ENCODE data around the gene ACTA2.

The ACTA2 gene

DNA sequence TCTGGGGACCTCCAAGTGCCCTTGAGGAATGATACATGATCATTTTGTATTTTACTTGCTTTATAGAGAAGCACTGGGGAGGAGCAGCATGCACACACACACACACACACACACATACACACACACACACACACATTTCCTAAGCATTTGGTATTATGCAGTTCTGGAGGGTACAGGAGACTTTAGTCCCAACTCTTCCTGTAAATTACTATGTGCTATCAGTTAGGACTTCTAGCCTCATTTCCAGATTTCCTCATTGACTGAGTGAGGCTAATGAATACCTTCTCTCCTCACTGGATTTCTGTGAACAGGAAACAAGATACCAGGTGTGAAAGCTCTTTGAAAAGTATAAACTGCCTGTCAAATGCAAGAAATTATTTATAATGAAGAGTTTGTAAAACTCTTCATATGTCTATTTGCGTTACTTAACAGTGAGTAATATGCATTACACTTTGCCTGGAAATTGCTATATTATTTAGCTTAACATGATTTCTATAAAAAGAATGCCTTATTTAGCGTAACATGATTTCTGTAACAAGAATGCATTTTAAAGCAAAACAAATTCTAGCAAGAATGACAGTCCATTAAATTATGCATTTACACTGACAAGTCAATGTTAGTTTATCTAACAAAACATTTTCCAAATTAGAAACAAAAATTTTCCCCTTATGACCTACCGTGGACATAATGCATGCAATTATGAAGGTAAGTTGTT is 34.2 kb downstream of the ACTA2 start:
- no peak for DNase-seq

DNA sequence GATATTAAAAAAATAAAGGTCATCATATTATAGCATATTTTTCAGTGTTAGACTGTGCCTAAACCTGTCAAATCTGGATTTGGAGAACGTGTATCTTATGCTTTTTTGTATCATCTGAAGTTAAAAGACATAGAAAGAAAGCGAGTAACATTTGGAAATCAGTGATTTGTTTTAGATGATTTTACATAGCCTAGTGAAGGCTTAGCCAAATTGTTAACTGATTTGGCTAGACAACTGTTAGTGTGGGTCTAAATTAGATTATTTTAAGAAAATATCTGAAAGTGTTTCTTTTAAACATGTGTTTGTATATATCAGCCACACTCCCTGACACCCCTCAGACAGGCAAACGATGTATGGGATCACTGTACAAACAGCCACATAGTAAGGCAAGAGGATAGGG is 35.6 kb downstream of the ACTA2 start:
- no peak for DNase-seq

DNA sequence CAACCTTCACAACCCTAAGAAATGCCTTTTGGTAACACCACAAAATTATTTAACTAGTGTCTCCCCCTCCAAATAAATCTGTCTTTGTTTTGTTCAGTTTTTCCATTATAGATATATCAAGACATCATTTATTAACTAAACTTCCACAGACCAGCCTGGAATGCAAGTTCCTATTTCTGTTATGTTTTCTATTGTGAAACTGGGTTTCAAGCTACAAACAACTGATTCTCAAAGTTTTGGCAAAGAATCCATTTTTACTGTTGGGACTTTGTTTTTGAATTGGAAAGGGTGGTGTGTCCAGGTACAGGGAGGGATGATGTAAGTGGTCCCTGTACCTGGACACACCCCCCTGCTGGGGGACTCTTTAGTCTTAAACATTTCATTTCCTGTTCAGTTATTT is 36.3 kb downstream of the ACTA2 start:
- no peak for DNase-seq

DNA sequence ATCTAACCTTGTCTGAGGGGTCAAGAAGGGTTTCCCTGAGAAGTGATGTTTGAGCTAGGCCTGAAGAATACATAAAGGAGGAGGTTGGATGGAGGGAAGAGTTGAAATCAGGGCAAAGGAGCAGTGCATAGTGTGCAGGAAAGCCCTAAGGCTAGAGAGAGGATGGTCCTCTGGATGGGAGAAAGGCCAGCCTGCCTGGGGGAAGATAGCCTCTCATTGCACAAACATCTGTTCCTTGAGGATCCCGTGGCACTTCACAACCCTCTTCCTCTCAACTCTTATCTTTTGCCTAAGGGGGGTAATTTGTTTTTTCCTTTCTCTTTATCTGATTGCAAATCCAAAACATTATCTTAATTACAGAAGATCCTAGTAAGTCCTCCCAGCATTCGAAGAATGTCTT is 36.8 kb downstream of the ACTA2 start:
- DNase-seq: no peak

DNA sequence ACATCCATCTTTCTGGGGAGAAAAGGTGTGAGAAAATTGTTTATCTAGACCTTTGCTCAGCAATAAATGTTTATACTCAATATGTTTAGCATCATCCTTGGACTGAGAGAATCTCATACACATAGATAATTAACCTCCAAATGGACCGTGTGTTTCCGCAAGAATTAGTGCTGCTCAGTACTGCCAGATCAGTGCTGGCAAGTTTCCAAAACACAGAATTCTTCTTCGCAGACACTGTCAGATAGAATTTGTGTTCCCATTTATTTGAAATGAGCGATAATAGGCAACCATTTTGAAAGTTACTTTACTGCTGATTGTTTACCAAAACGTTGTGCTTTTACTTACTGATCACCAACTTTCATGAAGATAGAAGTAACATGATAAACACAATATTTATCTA is 38.8 kb downstream of the ACTA2 start:
- DNase-seq: no peak

DNA sequence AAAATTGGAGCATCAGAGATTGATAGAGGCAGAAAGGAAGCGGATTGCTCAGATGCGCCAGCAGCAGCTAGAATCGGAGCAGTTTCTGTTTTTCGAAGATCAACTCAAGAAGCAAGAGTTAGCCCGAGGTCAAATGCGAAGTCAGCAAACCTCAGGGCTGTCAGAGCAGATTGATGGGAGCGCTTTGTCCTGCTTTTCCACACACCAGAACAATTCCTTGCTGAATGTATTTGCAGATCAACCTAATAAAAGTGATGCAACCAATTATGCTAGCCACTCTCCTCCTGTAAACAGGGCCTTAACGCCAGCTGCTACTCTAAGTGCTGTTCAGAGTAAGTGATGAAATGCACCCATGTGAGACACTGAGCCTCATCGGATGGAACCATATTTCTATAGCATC is 39.4 kb downstream of the ACTA2 start:
- no peak for DNase-seq

DNA sequence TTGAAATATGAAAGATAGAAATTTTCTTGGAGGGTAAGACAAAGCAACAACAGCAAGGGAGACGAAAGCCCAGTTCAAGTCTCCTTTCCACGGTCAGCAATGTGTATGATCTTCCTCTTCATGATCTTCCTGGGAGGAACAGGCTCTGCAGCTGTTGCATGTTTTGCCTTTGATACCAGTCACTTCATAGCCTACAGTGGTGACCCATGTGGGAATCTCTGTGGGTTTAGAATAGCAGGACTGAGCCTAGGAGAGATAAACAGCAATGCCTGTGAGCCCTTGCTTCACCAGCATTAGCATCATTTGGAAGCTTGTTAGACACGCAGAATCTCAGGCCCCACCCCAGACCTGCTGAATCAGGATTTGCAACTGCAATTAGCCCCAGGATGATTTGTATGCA is 40.7 kb downstream of the ACTA2 start:
- DNase-seq: no peak

DNA sequence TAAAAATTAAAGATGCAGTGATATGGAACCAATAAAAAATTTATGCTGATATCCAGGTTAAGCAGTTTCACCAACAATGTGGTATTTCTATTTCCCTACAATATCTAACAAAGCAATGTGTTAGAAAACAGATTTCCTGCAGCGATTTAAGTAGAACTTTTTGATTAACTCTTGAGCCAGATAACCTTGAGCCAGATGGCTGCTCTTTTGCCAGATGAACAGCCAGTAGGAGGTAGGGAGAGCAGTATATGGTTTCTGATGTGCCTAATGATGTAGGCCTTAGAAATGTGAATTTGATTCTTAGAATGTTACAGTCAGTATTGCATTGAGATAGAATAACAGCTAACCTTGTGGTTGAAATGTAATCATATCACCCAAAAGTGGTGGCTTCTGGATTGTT is 41.5 kb downstream of the ACTA2 start:
- DNase-seq: no peak

DNA sequence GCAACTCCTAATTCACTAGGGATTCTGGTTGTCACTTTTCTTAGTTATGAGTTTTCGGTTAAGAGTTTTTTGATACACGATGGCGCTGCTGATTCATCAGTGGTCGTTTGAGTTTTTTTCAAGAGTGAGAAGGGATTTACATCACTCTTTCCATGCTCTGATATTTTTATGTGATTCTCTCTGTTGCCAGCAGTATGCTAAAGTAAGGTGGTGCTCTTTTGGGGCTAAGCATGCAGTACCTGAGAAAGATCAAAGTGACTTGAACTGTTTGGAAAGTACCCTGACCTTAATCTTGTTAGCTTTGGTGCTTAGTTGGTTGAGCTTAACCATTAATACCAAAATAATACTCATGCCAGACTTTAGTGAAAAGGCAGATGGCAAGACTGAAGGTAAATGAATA is 44.4 kb downstream of the ACTA2 start:
- no peak for DNase-seq

DNA sequence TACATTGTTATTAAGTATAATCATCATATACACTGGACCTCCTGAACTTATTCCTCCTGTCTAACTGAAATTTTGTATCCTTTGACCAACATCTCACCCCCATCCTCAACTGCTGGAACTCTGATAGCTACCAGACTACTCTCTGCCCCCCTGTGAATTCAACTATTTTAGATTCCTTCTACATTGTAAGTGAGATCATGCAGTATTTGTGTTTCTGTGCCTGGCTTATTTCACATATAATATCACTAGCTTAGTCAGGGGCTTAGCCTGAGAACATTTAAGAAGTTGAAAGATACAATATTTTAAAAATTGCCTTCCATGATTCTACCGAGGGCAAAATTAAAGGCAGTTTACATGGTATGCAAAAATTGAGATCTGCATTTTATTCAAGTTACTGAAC is 45.7 kb downstream of the ACTA2 start:
- no peak for DNase-seq

DNA sequence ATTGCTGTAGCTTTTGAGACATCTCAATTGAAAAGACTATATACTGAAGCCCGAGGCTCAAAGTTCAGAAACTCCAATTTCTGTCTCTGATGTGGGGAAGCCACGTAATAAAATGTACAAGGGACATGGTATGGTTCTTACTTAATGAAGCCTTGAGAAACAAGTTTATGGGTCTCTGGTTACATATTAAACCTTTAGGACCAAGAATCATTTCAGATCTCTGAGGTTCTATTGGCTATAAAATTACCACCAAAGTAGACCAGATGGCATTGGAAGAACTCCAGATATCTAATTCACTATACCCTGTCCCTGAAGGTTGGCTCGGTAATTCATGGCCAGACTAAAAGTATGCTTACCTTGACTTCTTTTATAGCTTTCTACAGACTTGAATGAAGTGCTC is 48.9 kb downstream of the ACTA2 start:
- no peak for DNase-seq

DNA sequence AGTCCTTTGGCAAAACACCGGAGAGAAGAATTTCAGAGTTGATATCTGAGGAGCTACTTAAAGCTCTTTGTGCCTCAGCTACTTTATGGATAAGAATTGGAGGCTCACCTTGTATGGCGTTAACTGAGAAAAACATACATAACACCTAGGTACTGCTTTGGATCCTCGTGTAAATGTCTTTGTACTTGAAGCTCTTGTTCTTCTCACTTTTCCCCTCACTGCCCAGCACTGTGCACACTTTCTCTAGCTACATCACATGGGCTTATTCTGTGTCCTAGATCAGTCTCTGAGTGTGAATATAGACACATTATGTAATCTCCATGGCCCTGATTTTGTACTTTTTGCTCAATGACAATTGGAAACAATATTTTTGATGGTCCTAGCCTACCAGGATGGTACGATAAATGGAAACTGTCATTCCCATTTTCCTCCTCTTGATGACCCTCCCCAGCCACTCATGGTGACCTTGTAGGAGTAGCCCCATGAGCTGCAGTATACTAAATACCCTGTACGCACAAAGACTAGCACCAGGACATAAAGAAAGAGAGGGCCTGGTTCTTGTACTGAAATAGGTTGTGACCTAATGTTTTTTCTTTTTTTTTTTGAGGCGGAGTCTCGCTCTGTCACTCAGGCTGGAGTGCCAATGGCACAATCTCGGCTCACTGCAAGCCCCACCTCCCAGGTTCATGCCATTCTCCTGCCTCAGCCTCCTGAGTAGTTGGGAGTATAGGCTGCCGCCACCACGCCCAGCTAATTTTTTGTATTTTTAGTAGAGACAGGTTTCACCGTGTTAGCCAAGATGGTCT is 50.4 kb downstream of the ACTA2 start:
- DNase-seq: no peak

DNA sequence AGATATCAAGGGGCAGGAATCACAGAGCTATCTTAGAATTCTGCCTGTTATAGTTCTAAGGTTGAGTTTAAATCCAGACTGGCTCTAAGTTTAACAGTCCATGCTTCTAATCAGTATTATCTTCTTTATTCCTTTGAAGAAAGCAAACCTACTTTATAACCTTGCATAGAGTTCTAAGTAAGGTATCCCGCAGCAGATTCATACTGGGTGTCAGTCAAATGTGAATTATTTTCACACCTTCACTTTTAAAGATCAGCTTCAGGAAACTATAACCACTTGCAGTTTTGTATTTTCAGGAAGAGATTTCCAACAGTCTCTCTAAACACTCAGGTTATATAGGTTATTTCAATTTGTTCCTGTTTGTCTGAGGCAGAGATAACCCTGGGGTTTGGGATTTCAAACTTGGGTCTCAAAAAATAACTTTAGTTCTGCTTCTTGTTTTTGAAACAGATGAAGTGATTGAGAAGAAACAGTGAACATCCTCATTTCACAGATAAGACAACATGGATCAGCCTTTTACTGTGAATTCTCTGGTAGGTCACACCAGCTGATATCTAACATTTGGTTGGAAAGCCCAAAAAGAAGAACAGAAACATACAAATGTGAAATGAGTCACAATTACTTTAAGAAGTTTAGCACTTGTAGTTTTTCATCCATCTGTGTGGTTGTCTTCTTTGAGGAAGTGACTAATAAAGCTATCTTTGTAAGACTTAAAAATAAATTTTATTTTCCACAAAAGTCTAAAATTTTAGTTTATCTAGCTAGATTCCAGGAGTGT is 51.2 kb downstream of the ACTA2 start:
- no peak for DNase-seq

DNA sequence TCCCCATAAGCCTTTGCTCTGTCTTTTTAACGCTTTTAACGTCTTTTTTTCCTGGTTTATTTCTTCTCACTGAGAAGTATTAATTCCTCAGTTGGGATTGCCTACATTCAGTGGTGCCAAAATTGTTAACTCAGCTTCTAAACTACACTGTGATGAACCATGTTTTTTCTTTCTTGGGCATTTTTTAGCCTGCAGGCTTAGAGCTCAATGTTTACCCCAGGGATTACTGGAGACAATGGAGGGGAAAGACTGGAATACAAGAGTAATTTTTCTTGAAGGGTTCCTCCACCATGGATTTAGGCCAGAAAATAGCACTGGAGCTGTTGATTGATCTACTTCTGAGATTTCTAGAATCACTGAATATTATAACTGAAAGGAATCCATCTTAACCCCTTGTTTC is 52.7 kb downstream of the ACTA2 start:
- no peak for DNase-seq

DNA sequence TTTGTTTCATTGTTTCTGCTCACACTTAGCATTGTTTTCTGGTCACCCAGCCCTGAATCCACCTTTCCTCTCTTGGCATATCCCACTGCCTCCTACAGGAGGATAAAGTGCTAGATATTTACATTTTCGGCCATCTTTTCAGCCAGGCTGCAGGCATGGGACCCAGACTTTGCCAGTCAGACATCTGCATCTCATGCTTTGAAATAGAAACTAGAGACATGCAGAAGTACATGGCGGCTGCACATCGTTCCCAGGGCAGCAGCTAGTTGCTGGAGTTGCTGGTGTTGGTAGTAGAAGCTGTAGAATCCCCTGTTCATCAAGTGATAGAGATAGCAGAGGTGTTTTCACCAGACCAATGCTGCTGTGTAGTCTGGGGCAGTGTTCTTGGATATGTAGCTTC is 53.8 kb downstream of the ACTA2 start:
- no peak for DNase-seq

DNA sequence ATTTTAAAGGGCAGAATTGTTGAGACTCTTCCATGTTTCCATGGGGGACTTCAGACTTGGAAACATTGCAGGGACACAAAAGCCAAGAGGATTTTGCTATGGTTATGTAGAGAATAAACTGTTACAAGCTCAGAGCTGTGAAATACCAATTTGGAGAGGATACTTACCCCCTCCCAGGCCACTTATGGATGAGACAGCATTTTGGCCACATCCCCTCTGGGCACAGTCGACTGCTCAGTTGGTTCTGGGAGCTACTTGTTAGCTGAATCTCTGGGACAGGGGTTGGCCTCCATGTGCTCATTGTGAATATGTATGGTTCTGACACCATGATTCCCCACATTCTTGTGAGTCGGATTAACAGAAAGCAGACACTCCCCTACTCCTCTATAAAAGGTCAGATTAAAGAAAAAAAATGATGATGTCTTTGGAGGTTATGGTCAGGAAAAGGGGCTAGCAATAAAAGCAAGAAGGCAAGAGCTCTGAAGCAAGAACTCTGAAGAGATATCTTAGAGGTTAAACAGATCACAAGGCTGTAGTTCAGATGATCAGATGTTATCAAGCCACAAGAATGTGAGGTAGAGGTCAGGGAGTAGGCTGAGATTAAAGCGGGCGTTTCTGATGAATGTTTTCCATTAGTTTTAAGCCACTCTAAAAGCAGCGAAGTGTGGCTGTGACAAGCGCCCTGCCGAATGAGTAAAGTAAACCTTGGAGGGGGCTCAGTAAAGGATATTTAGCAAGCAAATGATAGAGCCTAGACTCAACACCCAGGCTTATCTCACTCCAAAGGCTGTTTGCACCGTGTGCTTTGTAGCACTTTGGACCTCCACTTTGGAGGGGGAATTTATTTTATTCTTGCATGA is 55.3 kb downstream of the ACTA2 start:
- no peak for DNase-seq

DNA sequence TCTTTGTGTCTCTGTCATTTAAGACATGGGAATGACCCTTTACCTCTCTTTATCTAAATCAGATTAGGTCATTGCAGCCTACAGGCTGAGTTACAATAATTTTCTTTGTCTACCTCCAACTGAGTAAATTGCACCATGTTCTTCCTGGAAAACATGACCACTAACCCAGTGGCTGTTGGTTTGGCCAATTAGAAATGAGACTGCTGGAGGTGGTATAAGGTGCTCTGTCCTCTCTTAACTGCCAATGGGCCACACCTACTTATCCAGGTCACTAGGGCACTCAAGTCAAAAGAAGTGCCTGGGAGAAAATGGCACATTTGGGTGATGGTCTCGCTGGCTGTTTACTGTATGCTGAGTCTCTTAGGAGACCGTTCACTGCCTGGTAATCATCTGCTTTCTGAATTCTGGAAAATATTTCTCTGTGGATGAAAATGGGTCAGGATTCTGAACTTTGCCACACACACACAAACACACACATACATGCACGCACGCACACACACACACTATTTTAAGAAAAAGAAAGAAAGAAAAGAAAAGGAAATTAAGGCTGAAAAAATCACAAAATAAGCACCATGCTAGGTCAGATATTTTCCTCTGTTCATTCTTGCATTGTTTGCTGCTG is 56.1 kb downstream of the ACTA2 start:
- DNase-seq: no peak

DNA sequence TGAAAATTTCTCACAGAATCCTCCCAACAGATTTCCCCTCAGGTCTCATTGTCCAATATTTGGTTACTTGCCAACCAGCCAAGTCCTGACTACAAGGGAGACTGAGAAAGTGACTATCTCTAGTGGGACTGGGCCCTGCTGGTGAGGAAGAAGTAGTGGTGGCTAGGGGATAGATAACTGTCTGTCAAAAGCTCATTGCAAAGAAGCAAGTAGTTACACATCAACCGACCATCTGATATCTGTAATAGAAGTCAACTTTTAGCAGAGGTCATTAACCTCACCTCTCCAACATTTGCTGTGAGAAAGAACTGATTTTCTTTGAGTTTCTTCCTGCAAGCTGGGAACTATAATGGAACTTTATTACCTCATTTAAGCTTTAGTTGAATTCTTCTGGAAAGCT is 57.3 kb downstream of the ACTA2 start:
- DNase-seq: no peak

DNA sequence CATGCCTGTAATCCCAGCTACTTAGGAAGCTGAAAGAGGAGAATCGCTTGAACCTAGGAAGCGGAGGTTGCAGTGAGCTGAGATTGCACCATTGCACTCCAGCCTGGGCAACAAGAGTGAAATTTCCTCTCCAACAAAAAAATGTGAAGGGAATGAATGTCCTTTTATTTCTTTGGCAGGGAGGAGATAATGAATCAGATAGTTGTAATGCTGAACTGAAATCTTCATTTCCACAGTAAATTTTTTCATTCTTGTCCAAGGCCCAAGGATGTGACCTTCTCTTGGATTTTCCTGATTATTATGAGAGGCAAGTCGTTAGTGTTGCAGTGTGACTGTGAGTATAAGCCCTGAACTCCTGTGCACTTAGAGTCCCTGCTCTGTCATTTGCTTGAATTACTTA is 59.0 kb downstream of the ACTA2 start:
- no peak for DNase-seq

DNA sequence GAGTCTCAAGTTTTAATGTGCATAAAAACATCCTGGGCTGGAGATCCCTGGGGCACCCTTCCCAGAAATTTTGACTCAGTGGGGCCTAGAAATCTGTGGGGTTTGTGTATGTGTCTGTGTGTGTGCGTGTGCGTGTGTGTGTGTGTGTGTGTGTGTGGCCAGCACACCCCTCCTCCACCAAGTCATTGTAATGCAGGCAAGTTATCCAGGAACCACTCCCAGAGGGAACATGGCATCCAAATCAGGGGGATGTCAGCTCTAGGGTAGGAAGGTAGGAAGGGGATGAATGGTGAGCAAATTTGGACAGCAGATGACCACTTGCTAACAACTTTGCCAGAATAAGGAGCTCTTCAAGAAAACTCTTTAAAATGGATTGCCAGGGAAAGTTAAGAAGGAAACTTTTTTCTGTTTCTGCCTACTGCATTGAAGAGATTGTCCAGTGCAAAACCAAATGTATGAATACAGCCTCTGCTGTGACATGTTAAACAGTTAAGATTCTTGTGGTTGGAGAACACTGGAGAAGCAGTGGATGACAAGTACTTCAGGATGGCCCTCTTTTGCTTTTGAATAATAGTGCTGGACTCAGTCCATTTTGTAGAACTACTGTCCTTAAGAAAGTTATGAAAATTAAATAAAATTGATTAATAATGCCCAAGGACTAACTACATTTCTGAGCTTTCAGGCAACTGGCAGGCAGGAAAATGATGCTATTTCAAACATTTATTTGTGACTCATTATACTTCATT is 60.2 kb downstream of the ACTA2 start:
- DNase-seq: no peak

DNA sequence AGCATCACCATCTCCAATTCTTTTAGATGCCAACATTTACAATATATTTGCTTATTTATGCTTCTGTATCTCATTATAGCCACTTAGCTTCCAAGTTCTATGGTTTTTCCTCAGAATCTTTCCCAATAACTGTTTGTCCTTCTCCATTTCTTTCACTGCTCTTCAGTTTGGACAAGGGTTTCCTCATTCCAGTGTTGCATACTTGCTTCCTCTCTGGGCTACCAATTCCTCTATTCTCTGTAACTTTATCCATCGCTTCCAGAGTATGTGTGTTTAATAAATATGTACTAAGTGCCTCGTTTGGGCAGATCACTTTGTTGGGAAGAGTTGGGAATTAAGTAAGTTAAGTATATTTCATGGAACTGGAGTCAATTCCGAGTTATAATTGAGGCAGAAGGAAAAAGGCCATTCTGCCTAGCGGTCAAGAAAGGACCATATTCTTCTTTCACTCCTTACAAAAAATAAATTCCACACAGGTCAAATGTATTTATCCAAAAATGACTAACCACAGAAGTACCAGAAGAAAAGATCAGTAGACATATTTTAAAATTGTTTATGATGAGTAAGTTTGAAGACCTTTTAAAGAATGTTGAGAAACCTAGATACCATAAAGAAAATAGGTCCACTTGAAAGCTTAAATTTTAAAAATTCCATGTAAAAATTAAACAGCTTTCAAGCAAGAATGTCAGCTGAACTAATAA is 61.7 kb downstream of the ACTA2 start:
- DNase-seq: no peak
